Skin epidermis (tissue), 12 donors: ENCODE measurements around the gene EID2B.
A peak's percentile ranks its signal among the peaks of the same experiment; 100 is the strongest.

ENCODE experiments used
- H3K27ac ChIP-seq, 21 experiments: fragments of 200-600 bp; sonication (generic) in 11 of 21; one replicate each; pipeline ENCODE4 v1.5.0; 2020; ENCODE audit warnings: mild to moderate bottlenecking in 3 of 21, inconsistent platforms in 2 of 21, moderate library complexity in 2 of 21
- H3K4me3 ChIP-seq, 7 experiments: fragments of 200-600 bp; sonication (generic) in 2 of 7; one replicate each; pipeline ENCODE4 v1.5.0; 2020; ENCODE audit warnings: inconsistent platforms in 2 of 7, mild to moderate bottlenecking in 2 of 7, moderate library complexity in 1 of 7

EID2B gene, protein sequence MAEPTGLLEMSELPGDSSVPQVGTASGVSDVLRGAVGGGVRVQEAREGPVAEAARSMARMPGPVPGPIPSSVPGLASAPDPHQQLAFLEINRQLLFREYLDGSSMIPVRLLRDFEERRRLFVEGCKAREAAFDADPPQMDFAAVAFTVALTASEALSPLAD

DNA sequence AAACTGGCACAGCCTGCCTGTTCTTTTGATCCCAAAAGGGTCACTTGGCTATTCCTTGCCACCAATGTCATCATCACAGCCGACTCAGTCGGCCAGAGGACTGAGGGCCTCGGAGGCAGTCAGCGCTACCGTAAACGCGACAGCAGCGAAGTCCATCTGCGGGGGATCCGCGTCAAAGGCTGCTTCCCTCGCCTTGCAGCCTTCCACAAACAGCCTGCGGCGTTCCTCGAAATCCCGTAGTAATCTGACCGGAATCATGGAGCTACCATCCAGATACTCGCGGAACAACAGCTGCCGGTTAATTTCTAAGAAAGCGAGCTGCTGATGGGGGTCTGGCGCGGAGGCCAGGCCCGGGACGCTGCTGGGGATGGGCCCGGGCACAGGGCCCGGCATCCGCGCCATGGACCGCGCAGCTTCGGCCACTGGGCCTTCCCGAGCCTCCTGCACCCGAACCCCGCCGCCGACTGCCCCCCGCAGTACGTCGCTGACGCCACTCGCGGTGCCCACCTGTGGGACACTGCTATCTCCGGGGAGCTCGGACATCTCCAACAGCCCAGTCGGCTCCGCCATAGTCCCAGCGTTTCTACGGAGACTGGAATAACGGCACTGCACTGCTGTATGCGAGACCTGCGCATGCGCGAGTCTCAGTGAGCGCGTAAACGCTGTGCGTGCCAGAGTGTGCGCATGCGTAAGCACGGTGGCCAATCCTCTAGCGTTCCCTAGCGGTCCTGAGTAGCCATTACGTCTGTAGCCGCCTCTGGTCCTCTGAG is at the start of gene EID2B:
EID2B (minus strand) TSS at position 620 of the 770 bp plus-strand sequence; CDS start at position 570, 50 bp downstream.
- peak within 1 kb of the TSS in 19 of 21 experiments; percentile 37 to 88 (median 78) for H3K27ac ChIP-seq
- H3K4me3 ChIP-seq: peak within 1 kb of the TSS; percentile 46 to 93 (median 80)

DNA sequence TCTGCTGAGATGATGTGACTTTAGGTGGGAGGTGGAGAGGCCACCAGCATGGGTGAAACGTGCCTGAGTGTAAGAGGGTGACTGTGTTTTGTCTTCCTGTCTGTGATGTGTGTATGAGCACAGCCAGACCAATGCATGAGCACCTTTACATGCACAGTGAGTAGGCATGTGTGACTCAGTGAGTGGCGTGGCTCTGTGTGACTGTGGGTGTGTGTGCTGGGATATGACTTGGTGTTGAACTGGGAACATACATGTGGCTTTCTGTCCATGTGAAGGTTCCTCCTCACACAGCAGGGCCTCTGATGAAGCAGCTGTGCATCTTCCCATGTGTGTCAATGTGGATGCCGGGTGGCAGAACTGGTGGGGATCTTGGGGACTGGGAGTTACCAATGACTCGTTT is 49.8 kb upstream of the EID2B start:
- Histone ChIP-seq H3K4me3 (no peak overlapping the region), H3K27ac (no peak overlapping the region)

DNA sequence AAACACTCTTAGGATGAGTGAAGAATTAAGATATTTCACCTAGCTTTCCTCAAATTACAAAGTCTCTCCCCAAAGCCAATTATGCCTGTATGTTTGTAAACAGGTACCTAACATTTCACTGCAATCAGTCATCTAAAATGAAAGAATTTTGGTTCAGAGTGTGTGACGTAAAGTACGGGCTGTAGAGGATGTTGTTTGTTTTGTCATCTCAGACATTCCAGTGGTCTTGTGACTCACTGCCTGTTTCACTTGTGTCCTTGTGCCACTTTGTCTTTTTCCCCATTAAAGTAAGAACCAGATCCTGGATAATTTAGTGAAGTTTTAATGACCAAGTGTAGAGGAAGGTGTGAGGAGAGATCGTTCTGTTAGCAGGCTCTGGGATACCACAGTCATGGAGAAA is 36.0 kb upstream of the EID2B start:
- H3K27ac ChIP-seq: no peak overlapping the region
- no peak overlapping the region for H3K4me3 ChIP-seq

DNA sequence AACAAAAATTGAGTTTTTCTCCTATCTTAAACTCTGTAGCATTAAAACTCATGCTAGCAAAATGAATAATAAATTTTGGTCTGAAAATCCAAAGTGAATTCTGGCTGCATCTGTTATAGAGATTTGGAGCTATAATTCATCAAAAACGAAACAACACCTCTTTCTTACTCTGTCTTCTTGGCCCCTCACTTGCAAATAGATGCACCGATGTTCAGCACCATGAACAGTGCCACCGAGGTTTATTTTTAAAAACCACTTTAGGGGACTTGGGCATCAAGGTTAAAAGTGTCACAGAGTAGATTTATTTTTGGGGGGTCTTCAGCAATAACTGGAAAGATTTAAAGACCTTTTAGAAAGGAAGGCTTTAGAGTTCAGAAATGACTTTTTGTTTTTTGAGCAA is 33.4 kb upstream of the EID2B start:
- Histone ChIP-seq H3K4me3 (no peak overlapping the region), H3K27ac (no peak overlapping the region)

DNA sequence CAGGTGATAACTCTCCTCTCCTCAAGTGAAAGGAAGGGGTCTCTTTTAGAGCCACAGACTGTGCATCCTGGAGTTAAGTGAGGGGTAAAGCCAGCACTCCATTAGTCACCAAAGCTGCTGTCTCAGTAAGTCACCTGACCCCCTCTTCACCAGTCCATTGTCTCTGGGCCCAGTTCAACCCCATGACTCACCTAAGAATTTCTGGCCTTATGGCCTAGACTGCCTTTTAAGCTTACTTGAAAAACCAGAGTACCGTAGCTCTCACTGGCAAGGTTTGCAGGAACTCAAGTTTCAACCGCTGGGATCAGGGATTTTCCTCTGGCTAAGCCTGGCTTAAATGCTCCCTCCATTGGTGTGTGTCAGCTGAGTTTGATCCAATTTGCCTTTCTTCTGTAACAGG is 30.8 kb upstream of the EID2B start:
- Histone ChIP-seq H3K4me3 (no peak overlapping the region), H3K27ac (no peak overlapping the region)

DNA sequence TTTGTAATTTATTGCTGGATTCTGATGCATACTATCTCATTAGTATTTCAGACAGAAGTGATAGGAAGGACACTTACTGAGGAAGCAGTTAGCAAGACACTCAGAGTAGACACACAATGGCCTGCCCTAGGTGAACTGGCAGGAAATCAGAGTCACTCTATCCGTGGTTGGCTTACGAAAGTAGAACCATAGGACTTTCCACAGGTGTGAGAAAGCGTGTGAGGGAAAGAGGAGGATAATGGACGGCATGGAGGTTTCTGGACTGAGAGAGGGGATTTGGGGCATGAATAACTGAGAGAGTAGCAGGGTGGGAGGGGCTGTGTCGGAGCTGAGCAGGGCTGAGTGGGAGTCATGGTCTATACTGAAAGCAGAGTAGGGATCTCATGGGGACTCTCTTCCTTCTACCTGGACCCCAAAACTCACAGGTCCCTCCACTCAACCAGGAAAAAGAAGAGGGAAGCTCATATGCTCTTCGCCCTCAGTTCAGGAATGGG is 26.0 kb upstream of the EID2B start:
- H3K27ac ChIP-seq: peak overlapping the region in 3 of 21 experiments; percentile 36 to 58 (median 43)
- no peak overlapping the region for H3K4me3 ChIP-seq

DNA sequence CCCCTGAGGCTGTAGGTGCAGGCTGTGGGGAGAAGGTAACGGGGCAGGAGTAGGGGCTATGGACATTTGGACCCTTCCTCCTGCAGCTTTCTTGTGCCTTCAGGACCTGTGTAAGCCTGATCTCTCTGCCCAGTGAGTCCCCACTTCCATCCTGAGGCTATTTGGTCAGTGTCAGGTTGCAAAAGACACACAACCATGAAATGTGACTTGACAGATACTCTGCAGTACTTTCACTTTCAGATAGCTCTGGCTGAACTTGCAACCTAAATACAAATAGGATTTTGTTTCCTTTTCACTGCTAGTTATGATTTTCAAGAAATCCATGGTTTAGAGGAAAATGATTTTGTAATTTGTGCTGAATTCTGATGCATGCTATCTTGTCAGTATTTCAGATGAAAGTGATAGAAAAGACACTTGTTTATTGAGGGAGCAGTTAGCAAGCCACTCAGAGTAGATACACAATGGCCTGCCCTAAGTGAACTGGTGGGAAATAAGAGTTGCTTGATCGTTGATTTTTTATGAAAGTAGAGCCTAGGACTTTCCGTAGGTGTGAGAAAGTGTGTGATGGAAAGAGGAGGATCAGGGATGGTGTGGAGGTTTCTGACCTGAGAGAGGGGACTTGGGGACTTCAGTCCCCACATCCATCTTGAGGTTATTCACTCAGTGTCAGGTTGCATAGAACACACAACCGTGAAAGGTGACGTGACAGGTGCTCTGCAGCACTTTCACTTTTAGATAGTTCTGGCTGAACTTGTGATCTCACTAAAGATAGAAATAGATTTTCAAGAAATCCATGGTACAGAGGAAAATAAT is 25.4 kb upstream of the EID2B start:
- Histone ChIP-seq H3K27ac (peak overlapping the region in 4 of 21 experiments; percentile 16 to 58 (median 40)), H3K4me3 (no peak overlapping the region)

DNA sequence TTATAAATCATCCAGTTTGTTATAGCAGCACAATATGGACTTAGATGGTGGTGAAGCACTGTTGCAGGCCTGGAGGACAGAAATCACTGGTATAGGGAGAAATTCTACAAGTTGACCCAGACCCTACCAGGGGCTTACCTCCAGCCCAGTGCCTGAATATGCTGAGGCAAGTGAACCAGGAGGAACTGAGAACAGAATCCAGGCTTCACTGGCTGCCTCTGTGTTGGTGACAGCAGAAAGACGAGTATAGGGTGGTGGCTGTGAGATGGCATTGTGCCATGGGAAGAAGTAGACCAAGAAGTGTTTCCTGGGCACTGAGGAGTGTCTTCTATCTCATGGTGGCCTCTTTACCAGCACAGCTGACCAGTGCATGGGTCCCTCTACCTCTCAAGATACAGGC is 23.2 kb upstream of the EID2B start:
- Histone ChIP-seq H3K4me3 (no peak overlapping the region), H3K27ac (no peak overlapping the region)

DNA sequence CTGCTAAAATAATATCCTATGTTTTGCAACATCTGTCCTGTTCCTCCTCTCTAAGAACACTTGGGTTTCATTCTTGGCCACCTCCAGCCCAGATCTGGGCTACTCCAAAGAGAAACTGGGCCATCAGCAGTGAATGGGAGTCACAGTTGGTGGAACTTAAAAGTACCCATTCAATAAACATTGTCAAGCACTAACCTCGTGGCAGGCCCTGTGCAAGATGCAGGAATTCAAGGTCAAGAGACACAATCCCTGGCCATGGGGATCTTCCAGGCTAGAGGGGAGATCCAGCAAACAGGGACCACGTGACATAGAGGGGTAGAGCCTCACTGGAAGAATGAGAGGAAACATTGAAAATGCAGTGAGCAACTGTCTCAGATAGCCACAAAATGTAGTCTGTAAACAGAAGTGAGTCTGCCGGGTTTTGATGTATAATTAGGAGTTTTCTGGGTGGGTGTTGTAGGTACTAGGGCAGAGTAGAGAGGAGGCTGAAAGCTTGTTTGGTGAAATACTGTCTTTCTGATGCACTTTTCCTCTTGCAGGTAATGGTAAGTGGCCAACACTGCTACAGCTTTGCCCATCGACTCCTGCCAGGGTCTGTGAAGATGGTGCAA is 22.2 kb upstream of the EID2B start:
- Histone ChIP-seq H3K4me3 (no peak overlapping the region), H3K27ac (no peak overlapping the region)

DNA sequence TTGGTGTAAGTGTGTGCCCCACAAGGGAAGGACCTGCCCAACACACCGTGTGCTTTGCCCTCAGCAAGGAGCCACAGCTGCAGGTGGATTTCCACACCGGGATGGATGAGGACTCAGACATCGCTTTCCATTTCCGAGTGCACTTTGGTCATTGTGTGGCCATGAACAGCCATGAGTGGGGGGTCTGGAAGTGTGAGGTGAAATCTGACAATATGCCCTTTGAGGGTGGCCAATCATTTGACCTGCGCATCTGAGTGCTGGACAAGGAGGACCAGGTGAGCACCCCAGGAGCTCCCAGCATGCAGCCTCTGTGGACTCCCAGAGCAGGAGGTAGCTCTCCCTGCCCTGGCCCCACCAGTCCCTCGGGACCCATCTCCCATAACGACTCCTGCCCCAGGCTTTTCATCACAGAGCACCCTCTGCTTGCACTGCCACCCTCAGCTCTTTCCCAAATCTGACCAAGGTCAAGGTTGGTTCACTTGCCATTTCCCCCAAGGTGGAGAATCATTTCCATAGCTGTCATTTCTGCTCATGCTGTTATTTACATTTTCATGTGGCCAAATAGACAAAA is 20.5 kb upstream of the EID2B start:
- no peak overlapping the region for H3K4me3 ChIP-seq
- H3K27ac ChIP-seq: no peak overlapping the region

DNA sequence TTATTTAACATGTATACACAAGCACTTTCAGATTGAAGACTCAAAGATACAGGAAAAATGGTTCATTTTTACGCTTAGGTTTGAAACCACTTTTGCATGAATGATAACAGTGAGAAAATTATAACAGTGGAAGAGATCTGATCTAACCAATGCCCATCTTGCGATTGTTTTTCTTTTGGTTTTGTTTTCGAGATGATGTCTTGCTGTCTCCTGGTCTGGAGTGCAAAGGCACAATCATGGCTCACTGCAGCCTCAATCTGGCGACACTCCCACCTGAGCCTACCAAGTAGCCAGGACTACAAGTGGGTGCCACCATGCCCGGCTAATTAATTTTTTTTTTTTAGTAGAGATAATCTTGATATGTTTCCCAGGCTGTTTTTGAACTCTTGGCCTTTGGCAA is 17.5 kb upstream of the EID2B start:
- Histone ChIP-seq H3K27ac (no peak overlapping the region), H3K4me3 (no peak overlapping the region)

DNA sequence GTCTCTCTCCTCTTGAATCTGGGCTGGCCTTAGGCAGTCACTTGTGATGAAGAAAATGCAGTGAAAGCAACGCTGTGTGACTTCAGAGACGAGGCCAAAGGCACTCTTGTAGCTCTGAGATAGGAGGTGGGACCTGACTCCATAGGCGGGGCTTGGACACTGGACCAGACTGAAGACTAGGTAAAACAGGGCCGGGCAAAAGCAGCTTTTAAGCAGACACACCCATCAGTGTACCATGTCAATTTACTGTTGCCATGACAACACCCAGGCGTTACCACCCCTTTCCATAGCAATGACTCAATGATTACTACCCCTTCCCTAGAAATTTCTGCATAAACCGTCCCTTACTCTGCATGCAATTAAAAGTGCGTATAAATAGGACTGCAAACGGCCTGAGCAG is 13.9 kb upstream of the EID2B start:
- H3K4me3 ChIP-seq: no peak overlapping the region
- H3K27ac ChIP-seq: no peak overlapping the region

DNA sequence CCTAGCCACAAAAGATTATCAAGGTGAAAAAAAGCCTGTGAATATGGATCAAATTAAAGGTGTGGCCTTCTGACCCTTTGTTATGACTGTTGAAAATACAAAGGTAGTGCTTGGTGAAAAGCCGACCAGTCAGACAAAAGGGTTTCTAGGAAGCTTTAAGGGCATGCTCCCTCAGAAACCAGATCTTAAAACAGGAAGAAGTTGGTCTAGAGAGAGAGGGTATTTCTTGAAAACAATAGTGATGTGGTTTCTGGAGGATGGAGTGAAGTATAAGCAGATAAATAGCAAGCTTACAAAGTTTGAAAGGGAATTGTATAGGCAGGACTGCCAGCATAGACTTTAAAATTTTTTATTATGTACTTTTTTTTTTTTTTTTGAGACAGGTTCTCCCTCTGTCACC is 12.3 kb upstream of the EID2B start:
- Histone ChIP-seq H3K27ac (no peak overlapping the region), H3K4me3 (no peak overlapping the region)

DNA sequence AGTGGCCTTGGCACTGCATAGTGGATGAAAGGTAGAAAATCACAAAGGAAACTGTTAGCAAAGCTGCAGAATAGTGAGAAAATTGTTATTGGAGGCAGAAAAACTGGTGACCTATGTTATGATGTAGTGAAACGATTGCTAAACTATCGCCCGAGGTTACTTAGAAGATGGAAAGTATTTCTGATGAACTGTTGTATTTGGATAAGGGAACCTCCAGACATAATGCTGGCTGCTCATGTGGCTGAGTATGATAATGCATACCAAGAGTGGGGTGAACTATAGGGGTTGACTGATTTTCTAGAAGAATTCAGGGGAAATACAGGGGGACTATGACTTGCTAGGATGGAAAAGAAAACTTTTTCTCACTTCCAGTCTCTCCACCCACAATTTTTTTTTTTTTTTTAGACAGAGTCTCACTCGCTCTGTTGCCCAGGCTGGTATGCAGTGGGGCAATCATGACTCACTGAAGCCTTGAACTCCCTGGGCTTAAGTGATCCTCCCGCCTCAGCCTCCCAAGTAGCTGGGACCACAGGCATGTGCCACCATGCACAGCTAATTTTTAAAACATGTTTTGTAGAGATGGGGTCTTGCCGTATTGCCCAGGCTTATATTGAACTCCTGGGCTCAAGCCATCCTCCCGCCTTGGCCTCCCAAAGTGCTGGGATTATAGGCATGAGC is 11.7 kb upstream of the EID2B start:
- Histone ChIP-seq H3K27ac (no peak overlapping the region), H3K4me3 (no peak overlapping the region)

DNA sequence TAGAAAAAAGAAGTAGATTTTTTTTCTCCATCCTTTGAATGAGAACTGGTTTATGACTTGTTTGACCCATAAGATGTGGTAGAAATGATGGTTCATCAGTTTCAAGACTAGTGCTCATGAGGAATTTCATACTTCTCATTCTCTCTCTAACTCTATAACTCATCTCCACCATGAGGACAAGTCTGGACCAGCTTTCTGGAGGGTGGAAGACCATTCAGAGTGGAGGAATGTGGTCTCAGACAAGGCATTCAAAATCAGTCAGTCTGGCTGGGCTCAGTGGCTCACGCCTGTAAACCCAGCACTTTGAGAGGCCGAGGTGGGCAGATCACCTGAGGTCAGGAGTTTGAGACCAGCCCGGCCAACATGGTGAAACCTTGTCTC is 10.8 kb upstream of the EID2B start:
- Histone ChIP-seq H3K27ac (no peak overlapping the region), H3K4me3 (no peak overlapping the region)

DNA sequence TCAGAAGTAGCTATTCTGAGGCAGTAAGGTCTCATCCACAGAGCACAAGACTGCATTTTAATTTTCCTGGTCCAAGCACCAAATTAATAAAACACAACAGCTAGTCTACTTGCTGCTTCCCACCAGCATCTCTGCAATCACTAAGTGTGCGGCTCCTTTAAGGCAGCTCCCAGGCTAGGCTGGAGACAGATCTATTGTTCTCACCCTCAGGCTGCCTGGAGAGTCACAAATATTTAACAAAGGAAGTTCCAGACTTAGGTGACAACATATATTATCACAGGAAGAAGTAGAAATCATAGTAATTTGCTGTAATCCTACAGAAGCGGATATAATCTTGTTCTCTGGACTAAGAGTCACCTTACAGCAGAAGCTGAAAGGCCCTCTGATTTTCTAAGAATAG is 9.6 kb upstream of the EID2B start:
- no peak overlapping the region for H3K27ac ChIP-seq

DNA sequence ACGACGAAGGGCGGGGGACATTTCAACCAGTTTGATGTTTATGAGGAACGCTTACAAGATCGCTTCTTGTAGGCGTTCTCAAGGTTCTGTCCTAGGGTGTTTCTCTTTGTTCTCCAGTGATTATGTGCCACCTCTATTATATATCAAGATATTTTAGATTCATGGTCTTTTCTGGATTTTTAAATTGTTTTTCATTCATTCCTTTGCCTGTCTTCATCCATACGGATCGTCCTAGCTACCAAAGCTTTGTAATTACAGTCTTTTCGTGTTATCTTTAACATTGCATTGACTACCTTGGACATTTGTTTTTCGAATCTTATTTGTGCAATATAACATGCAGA is 7.7 kb upstream of the EID2B start:
- Histone ChIP-seq H3K27ac (peak overlapping the region in 7 of 21 experiments; percentile 80 to 97 (median 89)), H3K4me3 (peak overlapping the region in 6 of 7 experiments; percentile 48 to 86 (median 76))

More for the DNA sequence above, 9.6 kb upstream of the EID2B start:
- H3K4me3 ChIP-seq: no peak overlapping the region

DNA sequence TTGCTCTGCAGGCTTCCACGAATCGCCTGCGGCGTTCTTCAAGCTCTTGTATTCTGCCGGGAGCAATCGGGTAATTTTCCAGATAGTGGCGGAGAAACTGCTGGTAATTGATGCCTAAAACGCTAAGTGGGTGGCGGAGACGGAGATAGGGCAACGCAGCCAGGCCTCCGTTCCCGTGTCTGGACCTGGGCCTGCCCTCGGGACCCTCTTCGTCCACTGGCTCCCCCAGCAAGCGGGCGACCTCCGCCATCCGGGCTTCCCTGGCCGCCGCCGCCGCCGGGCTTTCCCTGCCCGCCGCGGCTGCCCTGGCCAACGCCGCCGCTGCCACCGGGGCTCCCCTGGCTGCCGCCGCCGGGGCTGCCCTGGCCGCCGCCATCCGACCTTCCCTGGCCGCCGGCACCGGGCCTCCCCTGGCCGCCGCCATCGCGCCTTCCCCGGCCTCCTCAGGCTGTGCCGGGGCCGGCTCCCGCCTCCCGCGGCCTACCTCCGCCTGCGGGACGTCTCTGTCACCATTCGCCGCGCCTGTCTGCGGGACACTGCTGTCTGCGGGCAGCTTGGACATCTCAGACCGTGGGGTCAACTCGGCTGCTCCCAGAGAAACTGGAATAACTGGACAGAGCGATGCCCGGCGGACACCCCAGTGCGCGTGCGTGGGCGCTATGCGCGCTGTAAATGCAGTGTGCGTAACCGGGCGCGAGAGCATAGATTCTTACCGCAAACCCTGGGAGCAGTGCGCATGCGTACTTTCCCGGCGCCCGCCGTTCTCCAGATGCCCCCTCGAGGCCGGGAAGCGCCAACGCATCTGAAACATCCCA is 7.1 kb upstream of the EID2B start, which contains the start of gene EID2:
EID2 (minus strand) TSS at position 644 of the 815 bp plus-strand sequence; CDS start at position 562, 82 bp downstream.
- Histone ChIP-seq H3K4me3 (peak within 1 kb of the TSS; percentile 48 to 86 (median 75)), H3K27ac (peak within 1 kb of the TSS; percentile 67 to 97 (median 90))
